HepG2 (cell line): ENCODE measurements around the gene ULK3. TPM values are rescaled to one million over a fixed set of nuclear protein-coding genes. Genes with fewer than 3 reads are reported as not detected.

ENCODE experiments used
- CCDC6 ChIP-seq: sonication (generic); formaldehyde crosslinking; IDR thresholded peaks from 2 replicates; pipeline ENCODE4 v1.8.1; 2022; ENCODE audit warnings: mild to moderate bottlenecking, missing genetic modification reagents, moderate library complexity
- CEBPG ChIP-seq: IDR thresholded peaks from 2 replicates; pipeline ENCODE4 v1.6.1; 2016
- CSRNP1 ChIP-seq: sonication (generic); formaldehyde crosslinking; IDR thresholded peaks from 2 replicates; pipeline ENCODE4 v1.8.1; 2023; ENCODE audit warnings: mild to moderate bottlenecking, missing genetic modification reagents
- FLYWCH1 ChIP-seq: sonication (generic); formaldehyde crosslinking; IDR thresholded peaks from 2 replicates; pipeline ENCODE4 v1.8.1; 2023; ENCODE audit warnings: mild to moderate bottlenecking, missing genetic modification reagents
- IRF1 ChIP-seq: sonication (generic); formaldehyde crosslinking; IDR thresholded peaks from 2 replicates; pipeline ENCODE4 v1.4.0; 2020; ENCODE audit warnings: low read depth, mild to moderate bottlenecking, missing genetic modification reagents
- IRF2 ChIP-seq: IDR thresholded peaks from 2 replicates; pipeline ENCODE4 v1.6.1; 2018; ENCODE audit warnings: missing genetic modification reagents, missing compliant biosample characterization
- MTERF4 ChIP-seq: sonication (generic); formaldehyde crosslinking; IDR thresholded peaks from 2 replicates; pipeline ENCODE4 v1.8.0; 2023; ENCODE audit warnings: mild to moderate bottlenecking, missing genetic modification reagents
- MYC ChIP-seq: sonication (generic); formaldehyde crosslinking; IDR thresholded peaks from 2 replicates; pipeline ENCODE4 v1.9.0; 2021; ENCODE audit warnings: missing genetic modification reagents, borderline replicate concordance
- MYNN ChIP-seq: sonication (generic); formaldehyde crosslinking; IDR thresholded peaks from 2 replicates; pipeline ENCODE4 v1.4.0; 2020; ENCODE audit warnings: mild to moderate bottlenecking, low read depth, missing genetic modification reagents
- NBN ChIP-seq: fragments of 450-650 bp; conservative IDR thresholded peaks from 2 replicates; pipeline ENCODE4 v1.6.1; 2017
- PBX2 ChIP-seq: IDR thresholded peaks from 2 replicates; pipeline ENCODE4 v1.6.1; 2016; ENCODE audit warnings: control low read depth
- PCBP2 ChIP-seq: fragments of 200-400 bp; formaldehyde crosslinking; optimal IDR thresholded peaks from 2 replicates; pipeline ENCODE3; 2018; ENCODE audit warnings: low read length, low read depth; ENCODE audit not compliant: poor library complexity, severe bottlenecking
- PHB2 ChIP-seq: fragments of 450-650 bp; IDR thresholded peaks from 2 replicates; pipeline ENCODE4 v1.6.1; 2018; ENCODE audit not compliant: partially characterized antibody
- SIX1 ChIP-seq: sonication (generic); formaldehyde crosslinking; IDR thresholded peaks from 2 replicates; pipeline ENCODE4 v1.4.0; 2020; ENCODE audit warnings: missing genetic modification reagents, borderline replicate concordance
- TBL1XR1 ChIP-seq: fragments of 150-350 bp; IDR thresholded peaks from 2 replicates; pipeline ENCODE4 v1.6.1; 2014; ENCODE audit warnings: borderline replicate concordance, low read length; ENCODE audit not compliant: partially characterized antibody
- ZFP1 ChIP-seq: IDR thresholded peaks from 2 replicates; pipeline ENCODE4 v1.6.1; 2016
- ZFP82 ChIP-seq: sonication (generic); formaldehyde crosslinking; IDR thresholded peaks from 2 replicates; pipeline ENCODE4 v1.5.1; 2020; ENCODE audit warnings: mild to moderate bottlenecking, missing genetic modification reagents, borderline replicate concordance
- ZNF12 ChIP-seq: sonication (generic); formaldehyde crosslinking; IDR thresholded peaks from 2 replicates; pipeline ENCODE4 v1.5.0; 2020; ENCODE audit warnings: missing genetic modification reagents
- ZNF253 ChIP-seq: sonication (generic); formaldehyde crosslinking; IDR thresholded peaks from 2 replicates; pipeline ENCODE4 v1.8.0; 2022; ENCODE audit warnings: mild to moderate bottlenecking, missing genetic modification reagents, borderline replicate concordance
- ZNF574 ChIP-seq: sonication (generic); formaldehyde crosslinking; IDR thresholded peaks from 2 replicates; pipeline ENCODE4 v1.4.0; 2020; ENCODE audit warnings: missing genetic modification reagents
- ZNF670 ChIP-seq: sonication (generic); formaldehyde crosslinking; IDR thresholded peaks from 2 replicates; pipeline ENCODE4 v1.8.0; 2022; ENCODE audit warnings: mild to moderate bottlenecking, missing genetic modification reagents, borderline replicate concordance
- ZNF672 ChIP-seq: sonication (generic); formaldehyde crosslinking; IDR thresholded peaks from 2 replicates; pipeline ENCODE4 v1.8.1; 2022; ENCODE audit warnings: missing genetic modification reagents
- ZNF761 ChIP-seq: sonication (generic); formaldehyde crosslinking; conservative IDR thresholded peaks from 2 replicates; pipeline ENCODE4 v1.4.0; 2020; ENCODE audit warnings: mild to moderate bottlenecking, missing genetic modification reagents
- ZNF792 ChIP-seq: IDR thresholded peaks from 2 replicates; pipeline ENCODE4 v1.6.1; 2016
- polyA plus RNA-seq, 8 experiments: library from polyadenylated mRNA; depleted of rRNA in 3 of 8; stranded (reverse) in 7 of 8; unstranded in 1 of 8; fragments of >200 nt; fragmentation: Illumina TruSeq in 4 of 8; extraction: Trizol in 4 of 8; gene quantifications; 2 replicates each; pipeline versions ENCODE4 v1.2.1 to v1.2.3, GENCODE V29; 2011 to 2016; ENCODE audit warnings: low read depth in 4 of 8, missing spikeins in 1 of 8, mixed read lengths in 1 of 8; ENCODE audit not compliant: insufficient read depth in 1 of 8
- total RNA-seq, 5 experiments: library from RNA; depleted of rRNA; stranded (reverse); fragments of >200 nt; fragmentation: Illumina TruSeq; extraction: Trizol; gene quantifications; 2 replicates each; pipeline ENCODE4 v1.2.3, GENCODE V29; 2016; ENCODE audit warnings: low read depth in 1 of 5

ULK3 gene
- total and polyA plus RNA-seq, 2 of the 13 experiments (the other 11 are each of a cell fraction or from before 2014, with no cell fraction given): 15.2 to 23.7 TPM

- TF ChIP-seq ZNF761 (CRISPR knock-in tag) (peak; percentile 78; the same call in 1 of the 2 replicates), MYC (CRISPR knock-in tag) (peak; percentile 91), ZFP82 (no peak), FLYWCH1 (CRISPR knock-in tag) (no peak), IRF1 (CRISPR knock-in tag) (no peak), PHB2 (no peak), ZNF574 (peak; percentile 88), ZNF670 (CRISPR knock-in tag) (0 out of 2 replicates have a peak, but pooled peaks have one; percentile 41), PCBP2 (no peak), SIX1 (CRISPR knock-in tag) (no peak), ZNF12 (no peak), CEBPG (no peak), ZFP1 (CRISPR knock-in tag) (no peak), IRF2 (CRISPR knock-in tag) (0 out of 2 replicates have a peak, but pooled peaks have one; percentile 13), CCDC6 (0 out of 2 replicates have a peak, but pooled peaks have one; percentile 63), MTERF4 (CRISPR knock-in tag) (0 out of 2 replicates have a peak, but pooled peaks have one; percentile 28), CSRNP1 (CRISPR knock-in tag) (peak; percentile 87), ZNF792 (CRISPR knock-in tag) (no peak), ZNF672 (CRISPR knock-in tag) (no peak), NBN (no peak), MYNN (no peak), TBL1XR1 (no peak), ZNF253 (CRISPR knock-in tag) (no peak), PBX2 (CRISPR knock-in tag) (peak; percentile 88)
These were observed at the start of gene ULK3 (continued) for GRCh38 chr15:74842581-74843444.
